OCI-LY3 (cell line): Measurements from ENCODE around the gene ARAP1.

Source experiments
- EZH2phosphoT487 ChIP-seq: fragments of 200-600 bp; shearing (Covaris generic); IDR thresholded peaks from 2 replicates; pipeline ENCODE4 v1.6.1; 2018; ENCODE audit warnings: antibody characterized with exemption, mixed run types, low read depth
- TF ChIP-seq, protein P1 (sequence below): fragments of 200-600, 300-600 bp; sonication (generic); IDR thresholded peaks from 2 replicates; pipeline ENCODE4 v1.5.1; 2014; ENCODE audit warnings: antibody characterized with exemption, low read length, low read depth

DNA sequence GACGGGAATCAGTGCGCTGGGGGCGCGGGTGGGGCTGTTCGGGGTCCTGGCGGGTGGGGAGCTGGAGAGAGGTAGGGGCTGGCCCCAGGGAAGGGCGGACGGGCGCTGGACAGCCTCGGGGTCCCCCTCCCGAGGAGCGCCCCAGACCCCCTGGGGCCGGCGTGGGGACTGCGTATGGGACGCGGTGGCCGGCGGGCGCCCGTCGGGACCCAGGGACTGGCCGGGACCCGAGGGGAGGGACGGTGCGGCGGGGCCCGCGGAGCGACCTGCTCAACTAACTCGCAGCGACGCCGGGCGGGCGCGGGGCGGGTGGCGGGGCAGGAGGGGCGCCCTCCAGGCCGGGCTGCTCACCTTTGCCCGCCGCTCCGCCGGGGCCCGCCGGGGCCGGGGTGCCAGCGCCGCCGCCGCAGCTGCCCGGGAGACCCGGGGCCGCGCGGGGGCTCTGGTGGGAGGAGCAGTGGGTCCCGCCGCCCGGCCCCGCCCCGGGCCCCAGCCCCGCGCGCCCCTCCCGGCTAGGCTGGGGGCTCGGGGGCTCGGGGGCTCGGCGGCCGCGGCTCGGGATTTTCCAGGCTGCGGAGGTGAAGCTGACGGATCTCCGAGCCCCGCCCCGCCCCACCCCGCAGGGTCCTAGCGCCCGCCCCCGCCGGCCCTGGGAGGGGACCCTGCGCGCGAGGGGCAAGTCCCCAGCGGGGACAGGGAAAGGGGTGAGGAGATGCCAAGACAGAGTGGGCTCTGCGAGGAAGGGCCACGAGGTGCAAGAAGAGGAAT, 29.3 kb upstream of the ARAP1 start:
- TF ChIP-seq, protein P1, sequence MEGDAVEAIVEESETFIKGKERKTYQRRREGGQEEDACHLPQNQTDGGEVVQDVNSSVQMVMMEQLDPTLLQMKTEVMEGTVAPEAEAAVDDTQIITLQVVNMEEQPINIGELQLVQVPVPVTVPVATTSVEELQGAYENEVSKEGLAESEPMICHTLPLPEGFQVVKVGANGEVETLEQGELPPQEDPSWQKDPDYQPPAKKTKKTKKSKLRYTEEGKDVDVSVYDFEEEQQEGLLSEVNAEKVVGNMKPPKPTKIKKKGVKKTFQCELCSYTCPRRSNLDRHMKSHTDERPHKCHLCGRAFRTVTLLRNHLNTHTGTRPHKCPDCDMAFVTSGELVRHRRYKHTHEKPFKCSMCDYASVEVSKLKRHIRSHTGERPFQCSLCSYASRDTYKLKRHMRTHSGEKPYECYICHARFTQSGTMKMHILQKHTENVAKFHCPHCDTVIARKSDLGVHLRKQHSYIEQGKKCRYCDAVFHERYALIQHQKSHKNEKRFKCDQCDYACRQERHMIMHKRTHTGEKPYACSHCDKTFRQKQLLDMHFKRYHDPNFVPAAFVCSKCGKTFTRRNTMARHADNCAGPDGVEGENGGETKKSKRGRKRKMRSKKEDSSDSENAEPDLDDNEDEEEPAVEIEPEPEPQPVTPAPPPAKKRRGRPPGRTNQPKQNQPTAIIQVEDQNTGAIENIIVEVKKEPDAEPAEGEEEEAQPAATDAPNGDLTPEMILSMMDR: no peak
- no peak for TF ChIP-seq EZH2phosphoT487
